ENCODE measurements around the gene COX10.
"Not testable (repeated sequence)": the region's sequence is repeated elsewhere in the genome, so short reads cannot be mapped to it uniquely, and the experiment has no call there.

DNA sequence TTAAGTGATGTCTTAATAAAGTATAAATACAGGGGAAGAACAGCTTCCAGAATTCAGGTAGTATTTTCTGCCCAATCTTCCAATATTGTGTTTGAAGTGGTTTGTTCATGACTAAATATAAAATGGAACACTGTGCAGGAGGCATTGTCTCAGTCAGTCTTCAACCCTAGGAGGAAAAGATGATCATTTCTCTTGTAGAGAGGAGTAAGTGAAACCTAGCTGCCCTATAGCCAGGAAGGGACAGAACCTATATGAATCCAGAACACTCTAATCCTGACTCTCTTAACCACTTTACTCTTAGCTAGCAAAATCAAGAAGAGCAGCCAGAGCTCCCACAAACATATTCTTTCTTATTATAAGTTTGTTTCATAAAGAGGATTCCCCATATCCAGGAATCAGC is 122.2 kb downstream of the COX10 start:
- TF ChIP-seq, protein P1, sequence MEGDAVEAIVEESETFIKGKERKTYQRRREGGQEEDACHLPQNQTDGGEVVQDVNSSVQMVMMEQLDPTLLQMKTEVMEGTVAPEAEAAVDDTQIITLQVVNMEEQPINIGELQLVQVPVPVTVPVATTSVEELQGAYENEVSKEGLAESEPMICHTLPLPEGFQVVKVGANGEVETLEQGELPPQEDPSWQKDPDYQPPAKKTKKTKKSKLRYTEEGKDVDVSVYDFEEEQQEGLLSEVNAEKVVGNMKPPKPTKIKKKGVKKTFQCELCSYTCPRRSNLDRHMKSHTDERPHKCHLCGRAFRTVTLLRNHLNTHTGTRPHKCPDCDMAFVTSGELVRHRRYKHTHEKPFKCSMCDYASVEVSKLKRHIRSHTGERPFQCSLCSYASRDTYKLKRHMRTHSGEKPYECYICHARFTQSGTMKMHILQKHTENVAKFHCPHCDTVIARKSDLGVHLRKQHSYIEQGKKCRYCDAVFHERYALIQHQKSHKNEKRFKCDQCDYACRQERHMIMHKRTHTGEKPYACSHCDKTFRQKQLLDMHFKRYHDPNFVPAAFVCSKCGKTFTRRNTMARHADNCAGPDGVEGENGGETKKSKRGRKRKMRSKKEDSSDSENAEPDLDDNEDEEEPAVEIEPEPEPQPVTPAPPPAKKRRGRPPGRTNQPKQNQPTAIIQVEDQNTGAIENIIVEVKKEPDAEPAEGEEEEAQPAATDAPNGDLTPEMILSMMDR (IDR thresholded peaks at IDR 0.05): not testable (repeated sequence)
- TF ChIP-seq POLR2A (IDR thresholded peaks at IDR 0.05): not testable (repeated sequence)

All from esophagus squamous epithelium (tissue), 4 donors.